ENCODE results near the gene GSTM2. TPM values are rescaled to one million over a fixed set of nuclear protein-coding genes. Genes with fewer than 3 reads are reported as not detected.

The GSTM2 gene
- total RNA-seq = 55.4 and 78.2 TPM in 2 replicates

GRCh38 chr1:109667452-109668122 is at the start of gene GSTM2:
Gene GSTM2, plus strand, starts transcription at chr1:109668057. Its CDS starts 59 bp downstream, at chr1:109668116.

GRCh38 chr1:109619576-109620400 is 48.1 kb upstream of the GSTM2 start, which contains the start of the genes AMPD2 and GNAT2:
Gene AMPD2, plus strand, starts transcription at chr1:109619837. Its CDS starts 1,339 bp downstream, at chr1:109621176.
Gene GNAT2, minus strand, starts transcription at chr1:109619616. Its CDS starts 6,746 bp downstream, at chr1:109612870.

DNA sequence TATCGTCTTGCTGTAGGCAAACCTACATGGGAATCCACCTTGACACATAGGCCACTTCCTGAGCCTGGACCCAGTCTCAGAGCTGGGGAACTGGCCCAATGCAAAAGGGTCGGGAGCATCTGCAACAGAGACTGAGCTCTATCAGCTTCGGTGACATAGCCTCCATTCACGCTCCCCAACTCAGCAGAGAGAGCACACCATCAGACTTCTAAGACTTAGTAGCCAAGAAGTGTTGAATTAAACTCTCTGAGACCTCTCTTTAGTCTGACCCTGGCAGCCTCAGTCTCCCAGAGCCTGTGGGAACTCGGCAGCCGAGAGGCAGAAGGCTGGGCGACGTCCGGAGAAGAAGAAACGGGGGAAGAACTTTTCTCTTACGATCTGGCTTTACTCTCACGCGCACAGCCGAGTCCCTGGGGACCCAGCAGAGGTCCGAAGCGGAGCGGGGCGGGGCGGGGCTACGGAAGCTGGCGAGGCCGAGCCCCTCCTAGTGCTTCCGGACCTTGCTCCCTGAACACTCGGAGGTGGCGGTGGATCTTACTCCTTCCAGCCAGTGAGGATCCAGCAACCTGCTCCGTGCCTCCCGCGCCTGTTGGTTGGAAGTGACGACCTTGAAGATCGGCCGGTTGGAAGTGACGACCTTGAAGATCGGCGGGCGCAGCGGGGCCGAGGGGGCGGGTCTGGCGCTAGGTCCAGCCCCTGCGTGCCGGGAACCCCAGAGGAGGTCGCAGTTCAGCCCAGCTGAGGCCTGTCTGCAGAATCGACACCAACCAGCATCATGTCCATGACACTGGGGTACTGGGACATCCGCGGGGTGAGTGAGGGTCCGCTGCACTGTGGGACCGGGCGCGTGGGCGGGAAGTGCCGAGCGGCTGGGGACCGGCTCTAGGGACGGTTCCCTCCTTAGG is 12.0 kb upstream of the GSTM2 start, which contains the start of gene GSTM4:
GSTM4 (plus strand) TSS at position 485 of the 905 bp plus-strand sequence; CDS start at position 776, 291 bp downstream.

GRCh38 chr1:109687641-109688499 is 20.0 kb downstream of the GSTM2 start, which contains the start of gene GSTM1:
Gene GSTM1, plus strand, starts transcription at chr1:109687817. Its CDS starts 57 bp downstream, at chr1:109687874.

GRCh38 chr1:109711593-109712320 is 43.9 kb downstream of the GSTM2 start, which contains the start of gene GSTM5:
Gene GSTM5, plus strand, starts transcription at chr1:109712251. Its CDS starts 62 bp downstream, at chr1:109712313.

Other genes starting within 250 kb of the GSTM2 start
- gene PSMA5, start 241.6 kb upstream of the GSTM2 start, total RNA-seq = 28.9 and 32.3 TPM in 2 replicates
- gene SYPL2, start 201.5 kb upstream of the GSTM2 start, total RNA-seq = 0.23 and 1.4 TPM in 2 replicates
- 5.8 and 6.2 TPM in 2 replicates for gene ATXN7L2, start 184.2 kb upstream of the GSTM2 start, total RNA-seq
- gene CYB561D1, start 174.0 kb upstream of the GSTM2 start, total RNA-seq = 6.0 and 7.4 TPM in 2 replicates
- gene AMIGO1, start 158.3 kb upstream of the GSTM2 start, total RNA-seq = 0.12 and 1.4 TPM in 2 replicates
- not detected in 2 replicates for gene GPR61, start 128.2 kb upstream of the GSTM2 start, total RNA-seq
- 7.5 TPM in 2 replicates for gene GNAI3, start 119.4 kb upstream of the GSTM2 start, total RNA-seq
- gene GNAT2, start 48.4 kb upstream of the GSTM2 start, total RNA-seq = 0.17 TPM in 1 of 2 replicates, not detected in the other
- gene AMPD2, start 48.2 kb upstream of the GSTM2 start, total RNA-seq = 47.5 and 50.8 TPM in 2 replicates
- 4.3 and 17.6 TPM in 2 replicates for gene GSTM4, start 12.0 kb upstream of the GSTM2 start, total RNA-seq
- gene GSTM1, start 19.8 kb downstream of the GSTM2 start, total RNA-seq = 75.3 TPM in 1 of 2 replicates, not detected in the other
- gene GSTM5, start 44.2 kb downstream of the GSTM2 start, total RNA-seq = 3.7 TPM in 1 of 2 replicates, not detected in the other
- gene GSTM3, start 73.0 kb downstream of the GSTM2 start, total RNA-seq = 78.7 and 143 TPM in 2 replicates
- not detected in 2 replicates for gene EPS8L3, start 95.9 kb downstream of the GSTM2 start, total RNA-seq
- gene CSF1, start 242.8 kb downstream of the GSTM2 start, total RNA-seq = 84.8 and 125 TPM in 2 replicates

Measured in pericardium fibroblast (primary cell).